Measurements from ENCODE around the gene NT5C2.

Gene NT5C2

GRCh38 chr10:103111918-103112877 lies 80.9 kb downstream of the NT5C2 start:
- Histone ChIP-seq H3K36me3 (ENCODE audit: low read depth) (peaks cover 18% of the 10 kb centered on the region), H3K27me3 (ENCODE audit: insufficient read depth, poor library complexity, severe bottlenecking) (no peaks in the 10 kb centered on the region), H3K9me3 (ENCODE audit: severe bottlenecking) (no peaks in the 10 kb centered on the region), H3K27ac (ENCODE audit: poor library complexity, severe bottlenecking) (no peak overlapping the region), H3K4me1 (ENCODE audit: insufficient read depth, poor library complexity, severe bottlenecking) (peaks cover 18% of the 10 kb centered on the region), H3K4me3 (ENCODE audit: severe bottlenecking) (no peak overlapping the region)
- ATAC-seq (ENCODE audit: low read depth) (no peak), DNase-seq (ENCODE audit: low spot score) (no peak)
- no peak for TF ChIP-seq CTCF (IDR thresholded peaks at IDR 0.05; ENCODE audit: poor library complexity, severe bottlenecking)

- no peak for DNase-seq (ENCODE audit: low spot score)
- Histone ChIP-seq H3K4me3 (ENCODE audit: severe bottlenecking) (no peak overlapping the region), H3K4me1 (ENCODE audit: insufficient read depth, poor library complexity, severe bottlenecking) (peaks cover 18% of the 10 kb centered on the region), H3K36me3 (ENCODE audit: low read depth) (peaks cover 28% of the 10 kb centered on the region), H3K27ac (ENCODE audit: poor library complexity, severe bottlenecking) (no peak overlapping the region), H3K9me3 (ENCODE audit: severe bottlenecking) (no peaks in the 10 kb centered on the region), H3K27me3 (ENCODE audit: insufficient read depth, poor library complexity, severe bottlenecking) (no peaks in the 10 kb centered on the region)
- no peak for ATAC-seq (ENCODE audit: low read depth)
- TF ChIP-seq CTCF (IDR thresholded peaks at IDR 0.05; ENCODE audit: poor library complexity, severe bottlenecking): no peak
These were observed 81.8 kb downstream of the NT5C2 start for GRCh38 chr10:103111031-103111917.

DNA sequence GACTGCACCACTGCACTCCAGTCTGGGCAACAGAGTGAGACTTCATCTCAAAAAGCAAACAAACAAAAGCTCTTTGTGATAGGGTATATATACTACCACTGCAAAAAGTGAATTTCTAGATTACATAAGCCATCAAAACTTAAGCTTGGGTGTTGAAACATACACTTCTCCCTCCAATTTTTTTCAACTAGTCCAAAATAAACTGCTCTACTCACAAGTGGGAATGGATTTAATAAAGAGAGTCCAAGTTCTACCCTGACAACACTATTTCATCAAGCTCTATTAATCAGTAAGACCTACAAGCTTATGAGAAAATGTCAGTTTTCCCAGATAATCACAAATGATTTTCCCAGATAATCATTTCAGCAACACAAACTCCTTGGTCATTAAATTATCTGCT lies 82.7 kb downstream of the NT5C2 start:
- Histone ChIP-seq H3K36me3 (ENCODE audit: low read depth) (peaks cover 36% of the 10 kb centered on the region), H3K4me3 (ENCODE audit: severe bottlenecking) (no peak overlapping the region), H3K27me3 (ENCODE audit: insufficient read depth, poor library complexity, severe bottlenecking) (no peaks in the 10 kb centered on the region), H3K27ac (ENCODE audit: poor library complexity, severe bottlenecking) (no peak overlapping the region), H3K9me3 (ENCODE audit: severe bottlenecking) (no peaks in the 10 kb centered on the region), H3K4me1 (ENCODE audit: insufficient read depth, poor library complexity, severe bottlenecking) (peaks cover 16% of the 10 kb centered on the region)
- DNase-seq (ENCODE audit: low spot score) (no peak), ATAC-seq (ENCODE audit: low read depth) (no peak)
- no peak for TF ChIP-seq CTCF (IDR thresholded peaks at IDR 0.05; ENCODE audit: poor library complexity, severe bottlenecking)

DNA sequence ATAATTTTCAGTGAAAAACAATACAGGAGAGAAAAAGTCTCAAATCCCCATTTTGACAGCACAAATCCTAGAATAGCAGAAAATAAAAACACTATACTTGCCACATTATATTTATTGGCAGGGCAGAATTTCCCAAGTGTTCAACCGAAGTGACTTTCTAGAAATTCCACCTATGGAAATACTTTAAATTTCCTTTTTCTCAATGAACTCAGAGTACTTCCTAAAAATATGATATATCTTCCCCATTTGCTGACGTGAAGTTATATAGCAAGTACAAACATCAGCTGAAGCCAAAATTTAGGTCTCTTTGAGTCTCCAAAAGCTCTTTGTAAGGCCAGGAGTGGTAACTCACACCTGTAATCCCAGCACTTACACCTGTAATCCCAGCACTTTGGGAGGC lies 83.3 kb downstream of the NT5C2 start:
- ATAC-seq (ENCODE audit: low read depth) (no peak), DNase-seq (ENCODE audit: low spot score) (no peak)
- H3K27ac ChIP-seq (ENCODE audit: poor library complexity, severe bottlenecking): no peak overlapping the region
- peaks cover 42% of the 10 kb centered on the region for H3K36me3 ChIP-seq (ENCODE audit: low read depth)
- no peaks in the 10 kb centered on the region for H3K9me3 ChIP-seq (ENCODE audit: severe bottlenecking)
- TF ChIP-seq CTCF (IDR thresholded peaks at IDR 0.05; ENCODE audit: poor library complexity, severe bottlenecking): no peak
- H3K4me3 ChIP-seq (ENCODE audit: severe bottlenecking): no peak overlapping the region
- H3K4me1 ChIP-seq (ENCODE audit: insufficient read depth, poor library complexity, severe bottlenecking): peaks cover 11% of the 10 kb centered on the region
- H3K27me3 ChIP-seq (ENCODE audit: insufficient read depth, poor library complexity, severe bottlenecking): no peaks in the 10 kb centered on the region
